MM.1S (cell line): ENCODE measurements around the gene MRPS18B.

ENCODE experiments used
- DNase-seq: peaks from one replicate; pipeline ENCODE4 v3.0.0-alpha.2; 2015
- H2AFZ ChIP-seq: fragments of 300-600 bp; sonication (generic); 2 replicates; pipeline ENCODE4 v1.6.0; 2016; ENCODE audit warnings: antibody characterized with exemption, low read length
- H3F3A ChIP-seq: fragments of 300-600 bp; sonication (generic); 2 replicates; pipeline ENCODE4 v1.6.1; 2016; ENCODE audit warnings: mild to moderate bottlenecking, antibody characterized with exemption, low read length, moderate library complexity, mixed read lengths; ENCODE audit not compliant: insufficient read depth
- H3K27ac ChIP-seq: fragments of 300-600 bp; sonication (generic); 2 replicates; pipeline ENCODE4 v1.5.1; 2016; ENCODE audit warnings: mild to moderate bottlenecking, low read length
- H3K27me3 ChIP-seq: fragments of 300-600 bp; sonication (generic); replicated peaks from 2 replicates; pipeline ENCODE4 v1.6.0; 2016; ENCODE audit warnings: low read length; ENCODE audit not compliant: insufficient read depth
- H3K36me3 ChIP-seq: fragments of 300-600 bp; sonication (generic); replicated peaks from 2 replicates; pipeline ENCODE4 v1.6.1; 2016; ENCODE audit warnings: mild to moderate bottlenecking, low read length, mixed read lengths; ENCODE audit not compliant: insufficient read depth
- H3K4me1 ChIP-seq: fragments of 300-600 bp; sonication (generic); 2 replicates; pipeline ENCODE4 v1.6.1; 2016; ENCODE audit warnings: low read length, mixed read lengths
- H3K4me2 ChIP-seq: fragments of 300-600 bp; sonication (generic); 2 replicates; pipeline ENCODE4 v1.6.0; 2016; ENCODE audit warnings: low read depth, low read length
- H3K4me3 ChIP-seq: fragments of 300-600 bp; sonication (generic); 2 replicates; pipeline ENCODE4 v1.5.1; 2016; ENCODE audit warnings: low read length, mixed read lengths
- H3K79me2 ChIP-seq: fragments of 300-600 bp; sonication (generic); 2 replicates; pipeline ENCODE4 v1.6.1; 2016; ENCODE audit warnings: mixed run types, low read length, mixed read lengths
- H3K9ac ChIP-seq: fragments of 300-600 bp; sonication (generic); 2 replicates; pipeline ENCODE4 v1.6.1; 2016; ENCODE audit warnings: low read length, mixed read lengths
- H3K9me2 ChIP-seq: fragments of 300-600 bp; sonication (generic); replicated peaks from 2 replicates; pipeline ENCODE4 v1.6.1; 2016; ENCODE audit warnings: mild to moderate bottlenecking, low read length, mixed read lengths; ENCODE audit not compliant: insufficient read depth
- H3K9me3 ChIP-seq: fragments of 300-600 bp; sonication (generic); replicated peaks from 2 replicates; pipeline ENCODE4 v1.6.1; 2016; ENCODE audit warnings: mild to moderate bottlenecking, low read length, mixed read lengths; ENCODE audit not compliant: insufficient read depth
- H4K20me1 ChIP-seq: fragments of 300-600 bp; sonication (generic); 2 replicates; pipeline ENCODE4 v1.6.1; 2016; ENCODE audit warnings: mild to moderate bottlenecking, low read length, moderate library complexity, mixed read lengths; ENCODE audit not compliant: insufficient read depth
- EZH2 ChIP-seq: fragments of 300-600 bp; sonication (generic); optimal IDR thresholded peaks from 2 replicates; pipeline ENCODE3; 2017; ENCODE audit warnings: low read depth, mild to moderate bottlenecking, antibody characterized with exemption, low read length, mixed read lengths
- EZH2phosphoT487 ChIP-seq: fragments of 300-600 bp; sonication (generic); IDR thresholded peaks from 2 replicates; pipeline ENCODE4 v1.6.1; 2018; ENCODE audit warnings: antibody characterized with exemption, low read length
- TF ChIP-seq, protein P1 (sequence below): fragments of 300-600 bp; sonication (generic); IDR thresholded peaks from 2 replicates; pipeline ENCODE4 v1.5.1; 2016; ENCODE audit warnings: antibody characterized with exemption, low read length, mixed read lengths

MRPS18B gene

DNA sequence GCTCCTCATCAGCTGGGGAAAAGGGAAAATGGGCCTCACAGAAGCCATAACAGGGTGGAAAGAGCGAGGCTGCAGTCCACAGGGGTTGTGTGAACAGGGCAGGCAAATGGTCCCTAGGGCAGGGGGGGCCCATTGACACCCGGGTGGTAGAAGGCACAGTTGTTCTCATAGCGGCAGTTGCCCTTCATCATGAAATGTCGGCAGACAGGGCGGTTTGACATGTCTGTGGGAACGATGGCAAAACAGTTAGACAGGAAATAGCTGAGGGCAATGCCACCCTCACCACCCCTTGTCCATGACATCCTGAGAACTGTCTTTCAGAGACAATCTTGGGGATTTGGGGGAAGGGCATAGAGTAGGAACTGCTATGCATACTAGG is 16.2 kb upstream of the MRPS18B start:
- H3K4me3 ChIP-seq: no peak overlapping the region
- H3K4me1 ChIP-seq: no peaks in the 10 kb centered on the region

DNA sequence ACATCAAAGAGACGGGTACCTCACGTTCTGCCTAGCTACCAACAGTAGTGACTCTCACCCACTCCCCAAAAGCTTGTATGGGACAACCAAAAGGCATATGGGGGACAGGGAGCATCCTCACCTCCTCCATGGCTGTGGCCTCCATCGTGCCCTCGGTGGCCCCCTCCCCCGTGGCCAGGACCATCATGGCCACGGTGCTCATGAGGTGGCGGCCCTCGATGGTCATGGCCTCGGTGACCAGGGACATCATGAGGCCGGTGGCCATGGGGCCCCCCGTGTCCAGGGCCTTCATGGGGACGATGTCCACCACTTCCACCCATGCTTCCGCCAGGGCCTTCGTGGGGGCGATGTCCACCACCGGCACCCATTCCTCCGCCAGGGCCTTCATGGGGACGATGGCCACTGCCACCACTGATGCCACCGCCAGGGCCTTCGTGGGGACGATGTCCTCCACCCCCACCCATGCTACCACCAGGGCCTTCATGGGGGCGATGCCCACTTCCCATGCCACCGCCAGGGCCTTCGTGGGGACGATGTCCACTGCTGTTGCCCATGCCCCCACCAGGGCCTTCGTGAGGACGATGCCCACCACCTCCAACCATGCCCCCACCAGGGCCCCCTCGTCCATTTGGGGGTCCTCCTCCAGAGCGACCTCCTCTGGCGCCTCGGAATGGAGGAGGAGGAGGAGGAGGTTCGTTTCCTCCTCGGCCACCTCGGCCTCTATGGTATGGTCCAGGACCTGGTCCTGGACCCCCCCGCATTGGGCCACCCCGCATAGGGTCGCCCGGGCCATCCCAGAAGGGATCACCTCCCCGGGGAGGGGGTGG is 15.6 kb upstream of the MRPS18B start:
- Histone ChIP-seq H3K9me2 (no peaks in the 10 kb centered on the region), H3K4me3 (no peak overlapping the region), H4K20me1 (peaks cover 12% of the 10 kb centered on the region; the same call in 1 of the 2 replicates), H3F3A (peaks cover 74% of the 10 kb centered on the region), H3K27ac (no peak overlapping the region), H3K36me3 (peaks cover 44% of the 10 kb centered on the region), H3K27me3 (no peaks in the 10 kb centered on the region), H2AFZ (no peak overlapping the region), H3K79me2 (peaks cover 24% of the 10 kb centered on the region), H3K9me3 (no peaks in the 10 kb centered on the region), H3K9ac (no peak overlapping the region), H3K4me2 (no peak overlapping the region), H3K4me1 (no peaks in the 10 kb centered on the region)
- TF ChIP-seq, protein P1, sequence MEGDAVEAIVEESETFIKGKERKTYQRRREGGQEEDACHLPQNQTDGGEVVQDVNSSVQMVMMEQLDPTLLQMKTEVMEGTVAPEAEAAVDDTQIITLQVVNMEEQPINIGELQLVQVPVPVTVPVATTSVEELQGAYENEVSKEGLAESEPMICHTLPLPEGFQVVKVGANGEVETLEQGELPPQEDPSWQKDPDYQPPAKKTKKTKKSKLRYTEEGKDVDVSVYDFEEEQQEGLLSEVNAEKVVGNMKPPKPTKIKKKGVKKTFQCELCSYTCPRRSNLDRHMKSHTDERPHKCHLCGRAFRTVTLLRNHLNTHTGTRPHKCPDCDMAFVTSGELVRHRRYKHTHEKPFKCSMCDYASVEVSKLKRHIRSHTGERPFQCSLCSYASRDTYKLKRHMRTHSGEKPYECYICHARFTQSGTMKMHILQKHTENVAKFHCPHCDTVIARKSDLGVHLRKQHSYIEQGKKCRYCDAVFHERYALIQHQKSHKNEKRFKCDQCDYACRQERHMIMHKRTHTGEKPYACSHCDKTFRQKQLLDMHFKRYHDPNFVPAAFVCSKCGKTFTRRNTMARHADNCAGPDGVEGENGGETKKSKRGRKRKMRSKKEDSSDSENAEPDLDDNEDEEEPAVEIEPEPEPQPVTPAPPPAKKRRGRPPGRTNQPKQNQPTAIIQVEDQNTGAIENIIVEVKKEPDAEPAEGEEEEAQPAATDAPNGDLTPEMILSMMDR: no peak
- no peak for TF ChIP-seq EZH2phosphoT487
- no peak for TF ChIP-seq EZH2
- no peak for DNase-seq

More for the DNA sequence above, 16.2 kb upstream of the MRPS18B start:
- no peak overlapping the region for H3K27ac ChIP-seq
- DNase-seq: no peak
- H3K9me2 ChIP-seq: no peaks in the 10 kb centered on the region
- peaks cover 38% of the 10 kb centered on the region for H3K36me3 ChIP-seq
- peaks cover 14% of the 10 kb centered on the region; the same call in 1 of the 2 replicates for H4K20me1 ChIP-seq
- no peak overlapping the region for H3K9ac ChIP-seq
- no peaks in the 10 kb centered on the region for H3K9me3 ChIP-seq
- peaks cover 73% of the 10 kb centered on the region for H3F3A ChIP-seq
- H3K79me2 ChIP-seq: peaks cover 18% of the 10 kb centered on the region
- no peak for TF ChIP-seq EZH2
- TF ChIP-seq, protein P1: no peak
- no peak for TF ChIP-seq EZH2phosphoT487
- H3K27me3 ChIP-seq: no peaks in the 10 kb centered on the region
- no peak overlapping the region for H2AFZ ChIP-seq
- H3K4me2 ChIP-seq: no peak overlapping the region

DNA sequence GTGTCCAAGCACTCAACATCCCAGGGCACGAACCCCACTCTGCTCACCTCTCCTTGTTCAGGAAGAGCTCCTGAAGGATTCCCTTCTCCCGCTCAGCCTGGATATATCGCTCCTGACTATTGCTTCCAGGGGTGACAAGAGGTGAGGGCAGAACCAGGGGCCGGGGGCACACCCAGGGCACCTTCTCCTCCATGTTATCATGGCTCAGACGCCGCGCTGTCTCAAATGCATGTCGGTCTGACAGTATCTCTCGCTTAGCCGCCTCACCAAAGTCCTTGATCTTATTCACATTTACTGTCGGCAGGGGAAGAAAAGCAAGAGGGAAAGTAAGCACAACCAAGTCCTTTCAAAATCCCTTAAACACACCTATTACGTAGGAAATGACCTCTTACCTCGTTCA is 13.7 kb upstream of the MRPS18B start:
- peaks cover 12% of the 10 kb centered on the region; the same call in 1 of the 2 replicates for H4K20me1 ChIP-seq
- DNase-seq: no peak

More for the DNA sequence above, 13.7 kb upstream of the MRPS18B start:
- no peaks in the 10 kb centered on the region for H3K9me2 ChIP-seq
- H2AFZ ChIP-seq: no peak overlapping the region
- peaks cover 38% of the 10 kb centered on the region for H3K79me2 ChIP-seq
- TF ChIP-seq, protein P1: no peak
- TF ChIP-seq EZH2 (no peak), EZH2phosphoT487 (no peak)
- peaks cover 57% of the 10 kb centered on the region for H3F3A ChIP-seq
- no peak overlapping the region for H3K4me2 ChIP-seq
- no peak overlapping the region for H3K27ac ChIP-seq
- H3K36me3 ChIP-seq: peaks cover 47% of the 10 kb centered on the region
- no peak overlapping the region for H3K9ac ChIP-seq
- H3K27me3 ChIP-seq: no peaks in the 10 kb centered on the region
- no peaks in the 10 kb centered on the region for H3K9me3 ChIP-seq
- no peak overlapping the region for H3K4me3 ChIP-seq
- no peaks in the 10 kb centered on the region for H3K4me1 ChIP-seq
